ENCODE data around the gene XRCC1. TPM values are rescaled to one million over a fixed set of nuclear protein-coding genes. Genes with fewer than 3 reads are reported as not detected.

Gene XRCC1
- total and polyA plus RNA-seq, 9 of the 15 experiments (the other 6 are each of a cell fraction or from before 2014, with no cell fraction given) = 1.5 to 36.9 (median 24.9) TPM

DNA sequence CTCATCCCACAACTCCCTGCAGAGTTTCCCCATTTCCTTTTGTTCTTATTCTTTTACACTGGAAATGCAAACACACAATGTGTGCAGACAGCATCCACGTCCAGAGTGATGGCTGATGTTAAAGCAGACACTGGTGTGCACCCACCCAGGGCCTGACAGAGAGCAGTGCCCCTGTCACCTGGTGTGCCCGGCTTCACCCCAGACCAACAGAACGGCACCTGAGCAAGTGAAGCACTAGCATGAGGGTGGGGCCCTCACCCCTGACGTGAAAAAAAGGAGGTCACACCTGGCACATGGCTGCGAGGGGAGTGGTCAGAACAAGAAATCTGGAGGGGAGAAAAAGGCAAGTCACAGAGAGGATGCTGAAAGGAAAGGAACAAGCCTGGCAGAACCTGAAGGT, 30.1 kb downstream of the XRCC1 start (continued):
- TF ChIP-seq, protein P1, sequence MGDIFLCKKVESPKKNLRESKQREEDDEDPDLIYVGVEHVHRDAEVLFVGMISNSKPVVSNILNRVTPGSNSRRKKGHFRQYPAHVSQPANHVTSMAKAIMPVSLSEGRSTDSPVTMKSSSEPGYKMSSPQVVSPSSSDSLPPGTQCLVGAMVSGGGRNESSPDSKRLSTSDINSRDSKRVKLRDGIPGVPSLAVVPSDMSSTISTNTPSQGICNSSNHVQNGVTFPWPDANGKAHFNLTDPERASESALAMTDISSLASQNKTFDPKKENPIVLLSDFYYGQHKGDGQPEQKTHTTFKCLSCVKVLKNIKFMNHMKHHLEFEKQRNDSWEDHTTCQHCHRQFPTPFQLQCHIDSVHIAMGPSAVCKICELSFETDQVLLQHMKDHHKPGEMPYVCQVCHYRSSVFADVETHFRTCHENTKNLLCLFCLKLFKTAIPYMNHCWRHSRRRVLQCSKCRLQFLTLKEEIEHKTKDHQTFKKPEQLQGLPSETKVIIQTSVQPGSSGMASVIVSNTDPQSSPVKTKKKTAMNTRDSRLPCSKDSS (IDR thresholded peaks at IDR 0.05; ENCODE audit: low read depth, partially characterized antibody) = no peak
- TF ChIP-seq, protein P2, sequence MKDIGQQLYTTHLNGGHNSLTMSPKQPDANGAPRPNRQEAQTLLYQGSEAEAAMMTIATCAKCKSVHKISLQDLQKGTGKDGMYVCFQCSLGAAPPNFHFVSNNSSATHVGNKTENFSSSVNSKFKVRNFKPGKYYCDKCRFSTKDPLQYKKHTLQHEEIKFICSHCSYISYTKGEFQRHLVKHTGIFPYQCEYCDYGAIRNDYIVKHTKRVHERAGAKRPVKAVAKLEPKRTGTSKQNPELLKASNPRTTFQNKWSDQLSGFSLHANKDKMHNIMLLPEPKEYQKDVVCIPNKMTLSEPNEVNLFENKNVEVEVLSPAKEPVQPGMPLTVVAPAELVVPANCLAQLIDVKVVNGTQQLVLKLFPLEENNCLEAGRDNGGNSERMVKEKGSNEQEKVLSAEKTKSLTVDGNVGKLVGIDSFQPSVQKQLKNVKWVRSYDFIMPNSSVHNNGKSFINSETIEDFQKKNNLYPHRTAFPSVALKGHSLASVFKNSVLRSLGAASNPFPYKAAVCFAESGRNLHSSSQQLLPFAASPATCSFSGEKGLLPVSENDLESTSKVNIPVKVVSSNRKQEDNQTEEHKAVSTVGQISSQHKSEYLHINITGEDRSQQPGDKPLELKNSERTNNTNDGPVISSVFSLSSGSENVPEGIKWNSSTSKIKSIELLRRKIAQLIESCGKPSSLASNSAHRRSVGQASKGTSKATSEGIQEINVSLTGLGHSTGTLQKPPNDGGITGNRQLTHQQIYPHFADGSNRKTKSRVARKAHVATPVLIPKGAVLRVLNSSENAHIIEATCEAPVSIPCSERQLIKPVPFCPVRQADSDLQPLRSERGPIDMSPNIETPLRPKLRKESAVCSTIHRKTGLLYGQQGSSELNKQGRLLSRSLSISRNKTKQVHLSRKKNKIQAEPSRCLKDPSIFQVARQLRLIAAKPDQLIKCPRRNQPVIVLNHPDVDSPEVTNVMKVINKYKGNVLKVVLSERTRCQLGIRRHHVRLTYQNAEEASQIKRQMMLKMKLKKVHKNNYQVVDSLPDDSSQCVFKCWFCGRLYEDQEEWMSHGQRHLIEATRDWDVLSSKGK (CRISPR knock-in tag; IDR thresholded peaks at IDR 0.05) = no peak
- TF ChIP-seq NFYB (IDR thresholded peaks at IDR 0.05; ENCODE audit: extremely low read depth, insufficient read length) (no peak), ILF3 (IDR thresholded peaks at IDR 0.05; ENCODE audit: borderline replicate concordance) (no peak), ZNF696 (CRISPR knock-in tag; conservative IDR thresholded peaks at IDR 0.05) (no peak)
- TF ChIP-seq, protein P3, sequence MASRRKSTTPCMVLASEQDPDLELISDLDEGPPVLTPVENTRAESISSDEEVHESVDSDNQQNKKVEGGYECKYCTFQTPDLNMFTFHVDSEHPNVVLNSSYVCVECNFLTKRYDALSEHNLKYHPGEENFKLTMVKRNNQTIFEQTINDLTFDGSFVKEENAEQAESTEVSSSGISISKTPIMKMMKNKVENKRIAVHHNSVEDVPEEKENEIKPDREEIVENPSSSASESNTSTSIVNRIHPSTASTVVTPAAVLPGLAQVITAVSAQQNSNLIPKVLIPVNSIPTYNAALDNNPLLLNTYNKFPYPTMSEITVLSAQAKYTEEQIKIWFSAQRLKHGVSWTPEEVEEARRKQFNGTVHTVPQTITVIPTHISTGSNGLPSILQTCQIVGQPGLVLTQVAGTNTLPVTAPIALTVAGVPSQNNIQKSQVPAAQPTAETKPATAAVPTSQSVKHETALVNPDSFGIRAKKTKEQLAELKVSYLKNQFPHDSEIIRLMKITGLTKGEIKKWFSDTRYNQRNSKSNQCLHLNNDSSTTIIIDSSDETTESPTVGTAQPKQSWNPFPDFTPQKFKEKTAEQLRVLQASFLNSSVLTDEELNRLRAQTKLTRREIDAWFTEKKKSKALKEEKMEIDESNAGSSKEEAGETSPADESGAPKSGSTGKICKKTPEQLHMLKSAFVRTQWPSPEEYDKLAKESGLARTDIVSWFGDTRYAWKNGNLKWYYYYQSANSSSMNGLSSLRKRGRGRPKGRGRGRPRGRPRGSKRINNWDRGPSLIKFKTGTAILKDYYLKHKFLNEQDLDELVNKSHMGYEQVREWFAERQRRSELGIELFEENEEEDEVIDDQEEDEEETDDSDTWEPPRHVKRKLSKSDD (conservative IDR thresholded peaks at IDR 0.05; ENCODE audit: low read length) = no peak
